Breast epithelium (tissue), 4 donors: Measurements from ENCODE around the gene DACH1. TPM values are rescaled to one million over a fixed set of nuclear protein-coding genes. Genes with fewer than 3 reads are reported as not detected.

Source experiments
- DNase-seq, 2 donors: peaks; one replicate each; pipeline ENCODE4 v3.0.0-alpha.2; 2019; ENCODE audit warnings: low spot score in 2 of 2
- H3K27ac ChIP-seq, 2 donors: fragments of 200-600 bp; sonication (generic) in 1 of 2; one replicate each; pipeline ENCODE4 v1.5.1; 2016 to 2019; ENCODE audit warnings: mild to moderate bottlenecking in 1 of 2
- H3K27me3 ChIP-seq, 2 donors: fragments of 200-600 bp; sonication (generic) in 1 of 2; one replicate each; pipeline versions ENCODE4 v1.5.1 to v1.6.0; 2017 to 2019; ENCODE audit warnings: control low read depth in 1 of 2, mild to moderate bottlenecking in 1 of 2
- H3K36me3 ChIP-seq: fragments of 200-600 bp; one replicate; pipeline ENCODE4 v1.5.1; 2019
- H3K4me1 ChIP-seq, 2 donors: fragments of 200-600 bp; sonication (generic); one replicate each; pipeline ENCODE4 v1.5.1; 2016 to 2019; ENCODE audit warnings: control low read depth in 1 of 2
- H3K4me3 ChIP-seq, 3 donors: fragments of 200-600 bp; sonication (generic); 1 replicate in 2 of 3; 2 replicates in 1 of 3; pipeline ENCODE4 v1.5.1; 2016 to 2019; ENCODE audit warnings: mild to moderate bottlenecking in 3 of 3, moderate library complexity in 2 of 3
- H3K9me3 ChIP-seq, 2 donors: fragments of 200-600 bp; sonication (generic) in 1 of 2; one replicate each; pipeline ENCODE4 v1.5.1; 2016 to 2019; ENCODE audit warnings: control low read depth in 1 of 2
- POLR2A ChIP-seq: fragments of 450-650 bp; IDR thresholded peaks from one replicate; pipeline ENCODE4 v1.6.1; 2016; ENCODE audit warnings: antibody characterized with exemption, mild to moderate bottlenecking, moderate library complexity
- POLR2AphosphoS5 ChIP-seq, 3 donors: sonication (generic); formaldehyde crosslinking; IDR thresholded peaks; one replicate each; pipeline ENCODE4 v1.6.1; 2017; ENCODE audit warnings: antibody characterized with exemption in 3 of 3
- intact Hi-C: fragments of 100-400 bp; cut with DNase I; formaldehyde crosslinking; loops from one replicate; pipeline ENCODE4 v1.15.1; 2023; ENCODE audit warnings: low total_unique reads
- total RNA-seq, 3 donors: library from RNA; depleted of rRNA; stranded (reverse); fragments of >200 nt; gene quantifications; one replicate each; pipeline ENCODE4 v1.1.0, GENCODE V29; 2016
- TF ChIP-seq, protein P1 (sequence below), 3 donors: fragments of 450-650 bp; IDR thresholded peaks; one replicate each; pipeline ENCODE4 v1.5.1; 2016 to 2017; ENCODE audit warnings: antibody characterized with exemption in 3 of 3, mild to moderate bottlenecking in 3 of 3, moderate library complexity in 3 of 3

Gene DACH1
- total RNA-seq, 3 donors from 2014 or later = 2.2 to 13.9 (median 11.5) TPM

DNA sequence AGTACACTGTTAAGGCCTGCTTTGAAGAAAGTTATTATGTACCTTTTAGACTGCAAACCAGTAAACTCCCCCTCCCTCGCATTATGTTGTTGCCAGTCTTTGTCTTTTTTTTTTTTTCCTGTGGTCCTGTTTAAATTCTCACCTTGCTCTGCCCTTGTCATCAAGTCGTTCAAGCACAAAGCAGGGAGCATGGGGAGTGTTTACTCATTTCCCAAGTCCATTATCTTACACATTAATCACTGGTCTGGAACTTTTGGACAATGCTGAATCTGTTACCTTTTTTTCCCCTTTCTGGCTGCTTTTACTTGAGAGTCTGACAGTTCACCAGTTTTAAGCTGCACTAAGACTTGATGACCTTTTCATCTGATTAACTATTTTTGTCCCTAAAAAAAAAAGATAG lies 108.2 kb downstream of the DACH1 start:
- H3K4me1 ChIP-seq = no peaks in the 10 kb centered on the region
- H3K36me3 ChIP-seq = no peaks in the 10 kb centered on the region
- no peaks in the 10 kb centered on the region for H3K9me3 ChIP-seq
- no peaks in the 10 kb centered on the region for H3K27me3 ChIP-seq
- H3K4me3 ChIP-seq = no peak overlapping the region
- intact Hi-C loops = no loop called here
- TF ChIP-seq POLR2A (no peak), POLR2AphosphoS5 (IDR thresholded peaks at IDR 0.05) (no peak)
- TF ChIP-seq, protein P1, sequence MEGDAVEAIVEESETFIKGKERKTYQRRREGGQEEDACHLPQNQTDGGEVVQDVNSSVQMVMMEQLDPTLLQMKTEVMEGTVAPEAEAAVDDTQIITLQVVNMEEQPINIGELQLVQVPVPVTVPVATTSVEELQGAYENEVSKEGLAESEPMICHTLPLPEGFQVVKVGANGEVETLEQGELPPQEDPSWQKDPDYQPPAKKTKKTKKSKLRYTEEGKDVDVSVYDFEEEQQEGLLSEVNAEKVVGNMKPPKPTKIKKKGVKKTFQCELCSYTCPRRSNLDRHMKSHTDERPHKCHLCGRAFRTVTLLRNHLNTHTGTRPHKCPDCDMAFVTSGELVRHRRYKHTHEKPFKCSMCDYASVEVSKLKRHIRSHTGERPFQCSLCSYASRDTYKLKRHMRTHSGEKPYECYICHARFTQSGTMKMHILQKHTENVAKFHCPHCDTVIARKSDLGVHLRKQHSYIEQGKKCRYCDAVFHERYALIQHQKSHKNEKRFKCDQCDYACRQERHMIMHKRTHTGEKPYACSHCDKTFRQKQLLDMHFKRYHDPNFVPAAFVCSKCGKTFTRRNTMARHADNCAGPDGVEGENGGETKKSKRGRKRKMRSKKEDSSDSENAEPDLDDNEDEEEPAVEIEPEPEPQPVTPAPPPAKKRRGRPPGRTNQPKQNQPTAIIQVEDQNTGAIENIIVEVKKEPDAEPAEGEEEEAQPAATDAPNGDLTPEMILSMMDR (IDR thresholded peaks at IDR 0.05) = no peak
- no peak overlapping the region for H3K27ac ChIP-seq
- DNase-seq = no peak

DNA sequence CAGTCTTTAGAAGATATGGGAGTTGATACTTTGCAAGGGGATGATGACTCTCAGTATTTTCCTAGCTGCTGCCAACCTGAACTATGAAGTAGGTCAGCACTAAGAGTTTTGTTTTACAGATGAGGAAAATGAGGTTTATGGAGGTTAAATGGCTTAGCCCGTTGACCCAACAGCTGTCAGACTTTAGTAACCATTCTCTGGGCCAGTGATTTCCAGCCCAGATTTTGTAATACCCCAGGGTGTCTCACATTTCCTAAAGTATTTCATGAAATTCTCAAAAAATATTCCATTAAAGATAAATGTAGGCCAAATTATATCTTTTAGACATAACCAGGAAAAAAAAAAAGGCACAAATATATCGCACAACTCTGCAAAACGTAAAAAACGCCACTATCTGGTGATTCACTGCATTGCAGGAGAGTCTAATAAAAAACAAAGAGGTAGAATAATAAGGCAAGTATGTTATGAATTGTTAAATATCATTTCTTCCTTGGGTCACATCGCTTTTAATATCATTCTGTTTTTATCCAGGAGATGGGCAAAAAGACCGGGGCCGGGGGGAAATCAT lies 112.5 kb downstream of the DACH1 start:
- Histone ChIP-seq H3K36me3 (no peaks in the 10 kb centered on the region), H3K27me3 (no peaks in the 10 kb centered on the region), H3K4me3 (no peak overlapping the region), H3K9me3 (no peaks in the 10 kb centered on the region), H3K4me1 (peaks cover 0 to 5% of the 10 kb centered on the region in 2 donors), H3K27ac (no peak overlapping the region)
- intact Hi-C loops = no loop called here
- TF ChIP-seq, protein P1 (IDR thresholded peaks at IDR 0.05) = no peak
- TF ChIP-seq POLR2A = no peak
- TF ChIP-seq POLR2AphosphoS5 (IDR thresholded peaks at IDR 0.05) = no peak
- no peak for DNase-seq

DNA sequence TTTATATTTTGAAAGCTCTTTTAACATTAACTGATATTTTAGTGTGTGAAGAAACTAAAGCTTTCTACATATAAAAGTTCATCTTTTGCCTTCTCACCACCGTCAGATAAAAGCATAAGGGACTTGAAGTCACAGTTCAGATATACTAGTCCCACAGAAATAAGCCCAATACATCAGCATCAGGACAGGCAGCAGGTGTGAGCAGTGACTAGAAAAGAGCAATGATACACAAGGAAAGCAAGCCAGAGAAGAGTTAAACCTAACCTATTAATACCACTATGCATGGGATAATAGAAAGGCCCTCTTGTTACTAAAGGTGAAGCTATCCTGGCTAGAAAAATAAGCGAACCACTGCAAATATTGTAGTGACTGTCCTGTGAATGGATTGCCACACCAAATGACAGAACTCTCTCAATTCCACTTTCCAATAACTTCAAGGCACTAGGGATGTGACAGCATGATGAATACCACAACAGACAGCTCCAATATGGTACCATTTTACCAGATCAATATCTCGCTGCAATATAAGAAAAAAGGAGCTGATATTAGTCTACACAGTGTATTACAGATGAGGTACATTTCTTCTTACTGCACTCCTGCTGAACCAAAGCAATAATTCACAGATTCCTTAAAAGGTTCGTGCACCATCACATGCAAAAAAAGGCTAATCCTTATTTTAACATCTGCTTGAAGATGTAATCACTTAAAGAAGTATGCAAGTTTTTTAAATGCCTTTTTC lies 114.1 kb downstream of the DACH1 start:
- DNase-seq = no peak
- TF ChIP-seq, protein P1 (IDR thresholded peaks at IDR 0.05) = no peak
- TF ChIP-seq POLR2A = no peak
- no peak for TF ChIP-seq POLR2AphosphoS5 (IDR thresholded peaks at IDR 0.05)
- H3K36me3 ChIP-seq = no peaks in the 10 kb centered on the region
- H3K27ac ChIP-seq = no peak overlapping the region
- H3K4me1 ChIP-seq = peaks cover 0 to 5% of the 10 kb centered on the region in 2 donors
- intact Hi-C loops = no loop called here
- no peak overlapping the region for H3K4me3 ChIP-seq
- no peaks in the 10 kb centered on the region for H3K27me3 ChIP-seq
- H3K9me3 ChIP-seq = no peaks in the 10 kb centered on the region

DNA sequence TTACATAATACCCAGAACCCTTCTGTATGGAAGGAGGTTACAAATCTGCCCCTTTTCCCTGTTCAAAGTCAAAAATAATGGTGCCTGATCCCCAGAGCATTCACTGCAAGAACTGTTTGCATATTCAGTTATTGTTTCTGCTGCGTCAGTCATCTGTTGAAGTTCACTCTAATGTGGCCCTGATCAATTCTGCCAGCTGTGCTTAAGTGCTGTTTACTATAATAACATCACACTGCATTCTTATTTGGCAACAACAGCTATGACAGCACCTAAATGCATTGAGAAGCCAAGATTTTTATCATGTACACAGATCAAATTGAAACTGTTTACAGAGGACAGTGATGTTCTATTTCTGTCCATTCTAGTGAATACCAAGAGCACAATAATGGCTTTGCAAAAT lies 115.9 kb downstream of the DACH1 start:
- no peaks in the 10 kb centered on the region for H3K9me3 ChIP-seq
- TF ChIP-seq, protein P1 (IDR thresholded peaks at IDR 0.05) = no peak
- TF ChIP-seq POLR2AphosphoS5 (IDR thresholded peaks at IDR 0.05) (no peak), POLR2A (no peak)
- no peak overlapping the region for H3K4me3 ChIP-seq
- DNase-seq = no peak
- H3K4me1 ChIP-seq = peaks cover 0 to 5% of the 10 kb centered on the region in 2 donors
- H3K27ac ChIP-seq = no peak overlapping the region
- H3K27me3 ChIP-seq = no peaks in the 10 kb centered on the region
- H3K36me3 ChIP-seq = no peaks in the 10 kb centered on the region
- intact Hi-C loops = no loop called here

DNA sequence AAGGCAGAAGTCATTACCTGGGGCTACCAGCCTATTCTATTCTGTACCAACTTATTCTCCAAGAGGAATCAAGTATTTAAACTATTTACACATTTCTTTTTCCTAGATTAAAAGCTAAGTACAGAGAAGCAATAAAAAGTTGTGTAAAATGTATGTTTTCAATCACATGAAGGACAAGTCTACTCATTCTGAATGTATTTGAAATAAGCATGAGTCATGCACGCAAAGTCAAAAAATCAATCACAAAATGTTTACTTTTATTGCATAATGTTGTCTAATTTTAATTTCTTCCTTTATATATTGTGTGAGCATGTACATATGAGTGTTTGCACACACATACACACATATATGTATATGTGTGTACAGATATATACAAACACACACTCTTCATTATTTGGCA lies 136.7 kb downstream of the DACH1 start:
- DNase-seq = no peak
- TF ChIP-seq, protein P1 (IDR thresholded peaks at IDR 0.05) = no peak
- TF ChIP-seq POLR2A (no peak), POLR2AphosphoS5 (IDR thresholded peaks at IDR 0.05) (no peak)

More for the DNA sequence above, 136.7 kb downstream of the DACH1 start:
- intact Hi-C loops = loop anchor here (5.0 kb wide), 1 partner anchor 883 kb away; no protein-coding TSS in a partner anchor
- Histone ChIP-seq H3K36me3 (no peaks in the 10 kb centered on the region), H3K27me3 (no peaks in the 10 kb centered on the region), H3K9me3 (no peaks in the 10 kb centered on the region), H3K27ac (no peak overlapping the region), H3K4me3 (no peak overlapping the region), H3K4me1 (no peaks in the 10 kb centered on the region)
